Tibial artery (tissue), 4 donors: Measurements from ENCODE around the gene NHSL2.

Experiments used
- DNase-seq, 2 donors: peaks; one replicate each; pipeline ENCODE4 v3.0.0-alpha.2; 2019
- H3K27ac ChIP-seq, 2 donors: fragments of 200-600 bp; sonication (generic) in 1 of 2; 1 replicate in 1 of 2; 2 replicates in 1 of 2; pipeline ENCODE4 v1.5.1; 2018 to 2019; ENCODE audit warnings: mild to moderate bottlenecking in 1 of 2
- H3K27me3 ChIP-seq, 2 donors: fragments of 200-600 bp; sonication (generic) in 1 of 2; one replicate each; pipeline versions ENCODE4 v1.5.1 to v1.6.0; 2016 to 2019
- H3K36me3 ChIP-seq, 3 donors: fragments of 200-600 bp; sonication (generic) in 2 of 3; one replicate each; pipeline ENCODE4 v1.5.1; 2016 to 2019; ENCODE audit warnings: mild to moderate bottlenecking in 2 of 3
- H3K4me1 ChIP-seq, 4 donors: fragments of 200-600 bp; sonication (generic) in 2 of 4; 1 replicate in 3 of 4; 2 replicates in 1 of 4; pipeline ENCODE4 v1.5.1; 2016 to 2019
- H3K4me3 ChIP-seq, 2 donors: fragments of 200-600 bp; sonication (generic) in 1 of 2; 1 replicate in 1 of 2; 2 replicates in 1 of 2; pipeline ENCODE4 v1.5.1; 2018 to 2019; ENCODE audit warnings: mild to moderate bottlenecking in 2 of 2
- H3K9me3 ChIP-seq, 3 donors: fragments of 200-600 bp; sonication (generic) in 1 of 3; one replicate each; pipeline ENCODE4 v1.5.1; 2016 to 2019
- CTCF ChIP-seq, 2 experiments: fragments of 200-600 bp in 1 of 2; fragments of 450-650 bp in 1 of 2; IDR thresholded peaks; one replicate each; pipeline ENCODE4 v1.5.1; 2017 to 2019; ENCODE audit warnings: antibody characterized with exemption in 2 of 2, mild to moderate bottlenecking in 1 of 2, moderate library complexity in 1 of 2
- intact Hi-C: fragments of 100-400 bp; cut with DNase I; formaldehyde crosslinking; loops from one replicate; pipeline ENCODE4 v1.15.0; 2023; ENCODE audit warnings: low total_unique reads

NHSL2 gene

GRCh38 chrX:72143609-72143907 lies 232.9 kb downstream of the NHSL2 start:
- no peak for TF ChIP-seq CTCF (IDR thresholded peaks at IDR 0.05)
- Histone ChIP-seq H3K4me3 (no peak overlapping the region), H3K27me3 (no peaks in the 10 kb centered on the region), H3K36me3 (peaks cover 0 to 32% (median 13%) of the 10 kb centered on the region in 3 donors), H3K4me1 (no peaks in the 10 kb centered on the region), H3K9me3 (no peaks in the 10 kb centered on the region), H3K27ac (no peak overlapping the region)
- no peak for DNase-seq
- intact Hi-C loops, result no loop called here

- intact Hi-C loops, result no loop called here
- Histone ChIP-seq H3K36me3 (peaks cover 0 to 16% (median 4%) of the 10 kb centered on the region in 3 donors), H3K4me1 (no peaks in the 10 kb centered on the region), H3K4me3 (no peak overlapping the region), H3K27me3 (no peaks in the 10 kb centered on the region), H3K27ac (no peak overlapping the region), H3K9me3 (no peaks in the 10 kb centered on the region)
- TF ChIP-seq CTCF (IDR thresholded peaks at IDR 0.05), result no peak
- no peak for DNase-seq
These were observed 234.5 kb downstream of the NHSL2 start for GRCh38 chrX:72145181-72145580.

- no peaks in the 10 kb centered on the region for H3K4me1 ChIP-seq
- H3K36me3 ChIP-seq, result peaks cover 0 to 6% (median 0%) of the 10 kb centered on the region in 3 donors
- H3K27me3 ChIP-seq, result no peaks in the 10 kb centered on the region
- H3K9me3 ChIP-seq, result no peaks in the 10 kb centered on the region
- H3K4me3 ChIP-seq, result no peak overlapping the region
- DNase-seq, result no peak
- H3K27ac ChIP-seq, result no peak overlapping the region
- TF ChIP-seq CTCF (IDR thresholded peaks at IDR 0.05), result no peak
- intact Hi-C loops, result no loop called here
These were observed 235.9 kb downstream of the NHSL2 start for GRCh38 chrX:72146527-72146926.

GRCh38 chrX:72158773-72159172 lies 248.1 kb downstream of the NHSL2 start:
- H3K27ac ChIP-seq, result no peak overlapping the region
- no peaks in the 10 kb centered on the region for H3K36me3 ChIP-seq
- no peak for DNase-seq
- no peak overlapping the region for H3K4me3 ChIP-seq
- H3K27me3 ChIP-seq, result no peaks in the 10 kb centered on the region
- no peaks in the 10 kb centered on the region for H3K4me1 ChIP-seq
- intact Hi-C loops, result no loop called here
- no peak for TF ChIP-seq CTCF (IDR thresholded peaks at IDR 0.05)
- H3K9me3 ChIP-seq, result no peaks in the 10 kb centered on the region

DNA sequence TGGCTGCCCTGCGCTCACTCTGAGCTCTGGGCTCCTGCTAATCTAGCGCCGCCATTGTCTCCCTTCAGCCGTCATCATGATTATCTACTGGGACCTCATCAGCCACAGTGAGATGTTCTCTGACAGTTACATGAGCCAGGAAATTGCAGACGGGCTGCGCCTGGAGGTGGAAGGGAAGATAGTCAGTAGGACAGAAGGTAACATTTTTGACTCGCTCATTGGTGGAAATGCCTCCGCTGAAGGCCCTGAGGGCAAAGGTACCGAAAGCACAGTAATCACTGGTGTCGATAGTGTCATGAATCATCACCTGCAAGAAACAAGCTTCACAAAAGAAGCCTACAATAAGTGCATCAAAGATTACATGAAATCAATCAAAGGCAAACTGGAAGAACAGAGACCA lies 249.1 kb downstream of the NHSL2 start:
- no peak for TF ChIP-seq CTCF (IDR thresholded peaks at IDR 0.05)
- no peaks in the 10 kb centered on the region for H3K9me3 ChIP-seq
- no peak overlapping the region for H3K4me3 ChIP-seq
- intact Hi-C loops, result no loop called here
- no peak for DNase-seq
- H3K36me3 ChIP-seq, result no peaks in the 10 kb centered on the region
- H3K27ac ChIP-seq, result no peak overlapping the region
- no peaks in the 10 kb centered on the region for H3K4me1 ChIP-seq
- no peaks in the 10 kb centered on the region for H3K27me3 ChIP-seq

DNA sequence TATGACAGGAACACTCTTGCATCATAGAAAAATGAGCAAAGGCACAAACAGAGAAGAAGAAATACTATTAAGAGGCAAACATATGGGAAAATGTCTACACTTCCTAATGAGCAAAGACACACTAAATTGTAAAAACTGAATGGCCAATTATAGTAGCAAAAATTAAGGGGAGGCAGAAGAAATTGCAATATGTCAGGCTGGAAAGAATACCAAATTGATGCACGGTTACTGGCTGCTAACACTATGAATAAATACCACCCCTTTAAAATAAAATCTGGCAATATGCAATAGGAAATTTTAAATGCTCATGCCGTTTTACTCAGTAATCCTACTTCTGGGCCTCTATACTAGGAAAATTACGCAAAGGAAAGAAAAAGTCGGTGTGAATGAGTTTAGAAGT lies 254.9 kb downstream of the NHSL2 start:
- H3K4me1 ChIP-seq, result no peaks in the 10 kb centered on the region
- TF ChIP-seq CTCF (IDR thresholded peaks at IDR 0.05), result no peak
- H3K27ac ChIP-seq, result no peak overlapping the region
- H3K4me3 ChIP-seq, result no peak overlapping the region
- DNase-seq, result no peak
- no peaks in the 10 kb centered on the region for H3K27me3 ChIP-seq
- no peaks in the 10 kb centered on the region for H3K36me3 ChIP-seq
- intact Hi-C loops, result no loop called here
- no peaks in the 10 kb centered on the region for H3K9me3 ChIP-seq
